ENCODE measurements around the gene BRWD1.
"Not testable (repeated sequence)": the region's sequence is repeated elsewhere in the genome, so short reads cannot be mapped to it uniquely, and the experiment has no call there.

The BRWD1 gene

GRCh38 chr21:39161064-39161463, 152.4 kb downstream of the BRWD1 start:
- Histone ChIP-seq H3K4me2 (ENCODE audit: insufficient read depth, low read length, poor library complexity, severe bottlenecking) (no peak overlapping the region), H4K8ac (ENCODE audit: low read depth, low read length) (no peak overlapping the region), H2BK12ac (ENCODE audit: low read length) (no peak overlapping the region), H3K79me1 (ENCODE audit: low read depth, low read length) (no peaks in the 10 kb centered on the region), H3K4me1 (ENCODE audit: control insufficient read depth in 2 of 2, insufficient read depth in 1 of 2, low read depth in 1 of 2, low read length in 2 of 2) (no peaks in the 10 kb centered on the region), H2AFZ (ENCODE audit: low read length) (no peak overlapping the region), H3K4me3 (ENCODE audit: low read length in 2 of 2) (no peak overlapping the region), H3K4ac (ENCODE audit: low read length) (no peak overlapping the region), H3K9me3 (replicated peaks in 1 of 2; ENCODE audit: control insufficient read depth in 2 of 2, insufficient read depth in 1 of 2, low read depth in 1 of 2, low read length in 2 of 2) (peaks cover 7 to 12% of the 10 kb centered on the region in 2 donors), H3K27me3 (ENCODE audit: control insufficient read depth in 3 of 3, insufficient read depth in 3 of 3, low read depth in 1 of 3, low read length in 3 of 3) (no peaks in the 10 kb centered on the region), H2BK120ac (ENCODE audit: low read depth, low read length) (no peak overlapping the region), H3K14ac (ENCODE audit: low read length) (no peak overlapping the region), H4K91ac (ENCODE audit: low read depth, low read length, poor library complexity) (no peak overlapping the region), H2BK15ac (ENCODE audit: low read length) (no peak overlapping the region), H2AK5ac (ENCODE audit: low read depth, low read length) (no peak overlapping the region), H3K36me3 (replicated peaks in 1 of 2; ENCODE audit: control insufficient read depth in 2 of 2, insufficient read depth in 2 of 2, low read length in 2 of 2) (no peaks in the 10 kb centered on the region), H3K23ac (ENCODE audit: low read depth, low read length, poor library complexity) (no peak overlapping the region), H3K27ac (replicated peaks; ENCODE audit: low read length) (no peak overlapping the region), H3K9ac (ENCODE audit: low read depth, low read length, poor library complexity) (no peak overlapping the region), H3K18ac (ENCODE audit: low read length) (no peak overlapping the region), H2BK5ac (ENCODE audit: low read length) (no peak overlapping the region)
- DNase-seq (ENCODE audit: low spot score): no peak
- WGBS, 2 donors (ENCODE audit: extremely low coverage in 2 of 2, insufficient read length in 2 of 2, insufficient replicate concordance in 1 of 2): 100% methylated on average over 1 of the region's 3 CpGs; no CpG with 5 or more reads in 1 of the 2 donors

DNA sequence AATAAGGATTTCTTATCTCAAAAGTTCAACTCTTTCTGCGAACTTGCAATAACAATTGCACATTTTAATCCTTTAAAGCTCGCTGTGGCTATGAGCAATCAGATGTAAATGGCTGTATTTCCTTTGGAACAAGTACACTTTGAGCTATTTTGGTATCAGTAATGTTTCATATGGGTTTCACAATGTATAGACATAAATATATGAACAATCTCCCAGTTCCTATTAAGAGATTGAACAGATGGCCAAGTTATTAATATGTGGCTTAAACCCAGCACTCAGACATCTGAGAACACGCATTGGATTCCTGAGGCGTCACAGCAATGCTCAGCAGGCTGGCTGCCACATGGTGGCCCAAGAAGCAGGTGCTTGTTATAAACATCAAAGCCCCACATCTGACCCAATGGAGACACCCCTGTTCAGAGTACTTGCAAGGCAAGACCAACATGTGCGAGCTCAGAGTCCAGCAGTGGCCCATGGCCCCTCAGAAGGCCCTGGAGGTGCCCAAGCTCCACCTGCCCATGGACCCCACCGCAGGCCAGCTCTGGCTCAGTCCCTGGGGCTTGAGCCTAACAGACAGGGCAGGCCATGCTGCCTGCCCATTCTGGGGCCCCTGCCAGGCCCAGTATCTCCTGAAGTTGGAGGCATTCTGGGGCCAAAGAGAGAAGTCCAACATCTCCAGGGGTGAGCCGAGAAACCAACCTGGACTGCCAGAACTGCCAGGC, 153.9 kb downstream of the BRWD1 start:
- H3K27me3 ChIP-seq (ENCODE audit: control insufficient read depth in 3 of 3, insufficient read depth in 3 of 3, low read depth in 1 of 3, low read length in 3 of 3): no peaks in the 10 kb centered on the region
- DNase-seq (ENCODE audit: low spot score): no peak

DNA sequence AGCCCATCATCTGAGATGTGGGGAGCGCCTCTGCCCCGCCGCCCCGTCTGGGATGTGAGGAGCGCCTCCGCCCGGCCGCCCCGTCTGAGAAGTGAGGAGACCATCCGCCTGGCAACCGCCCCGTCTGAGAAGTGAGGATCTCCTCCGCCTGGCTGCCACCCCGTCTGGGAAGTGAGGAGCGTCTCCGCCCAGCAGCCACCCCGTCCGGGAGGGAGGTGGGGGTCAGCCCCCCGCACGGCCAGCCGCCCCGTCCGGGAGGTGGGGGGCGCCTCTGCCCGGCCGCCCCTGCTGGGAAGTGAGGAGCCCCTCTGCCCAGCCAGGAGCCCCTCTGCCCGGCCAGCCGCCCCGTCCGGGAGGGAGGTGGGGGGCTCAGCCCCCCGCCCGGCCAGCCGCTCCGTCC, 156.2 kb downstream of the BRWD1 start:
- not testable (repeated sequence) for H2BK15ac ChIP-seq (ENCODE audit: low read length); H2BK120ac ChIP-seq (ENCODE audit: low read depth, low read length); H3K27ac ChIP-seq (replicated peaks; ENCODE audit: low read length); H4K8ac ChIP-seq (ENCODE audit: low read depth, low read length); H3K23ac ChIP-seq (ENCODE audit: low read depth, low read length, poor library complexity); H4K91ac ChIP-seq (ENCODE audit: low read depth, low read length, poor library complexity); H2AK5ac ChIP-seq (ENCODE audit: low read depth, low read length); H3K9me3 ChIP-seq (replicated peaks in 1 of 2; ENCODE audit: control insufficient read depth in 2 of 2, insufficient read depth in 1 of 2, low read depth in 1 of 2, low read length in 2 of 2); H2BK5ac ChIP-seq (ENCODE audit: low read length); H2AFZ ChIP-seq (ENCODE audit: low read length); H3K18ac ChIP-seq (ENCODE audit: low read length); H2BK12ac ChIP-seq (ENCODE audit: low read length); DNase-seq (ENCODE audit: low spot score); H3K14ac ChIP-seq (ENCODE audit: low read length); H3K4me3 ChIP-seq (ENCODE audit: low read length in 2 of 2); H3K79me1 ChIP-seq (ENCODE audit: low read depth, low read length); H3K27me3 ChIP-seq (ENCODE audit: control insufficient read depth in 3 of 3, insufficient read depth in 3 of 3, low read depth in 1 of 3, low read length in 3 of 3); H3K4ac ChIP-seq (ENCODE audit: low read length); H3K36me3 ChIP-seq (replicated peaks in 1 of 2; ENCODE audit: control insufficient read depth in 2 of 2, insufficient read depth in 2 of 2, low read length in 2 of 2); H3K4me1 ChIP-seq (ENCODE audit: control insufficient read depth in 2 of 2, insufficient read depth in 1 of 2, low read depth in 1 of 2, low read length in 2 of 2); H3K9ac ChIP-seq (ENCODE audit: low read depth, low read length, poor library complexity); H3K4me2 ChIP-seq (ENCODE audit: insufficient read depth, low read length, poor library complexity, severe bottlenecking)
- no CpG with 5 or more reads among the region's 34 CpGs for WGBS, 2 donors (ENCODE audit: extremely low coverage in 2 of 2, insufficient read length in 2 of 2, insufficient replicate concordance in 1 of 2)

More for the DNA sequence above, 153.9 kb downstream of the BRWD1 start:
- Histone ChIP-seq H3K14ac (ENCODE audit: low read length) (no peak overlapping the region), H2BK15ac (ENCODE audit: low read length) (no peak overlapping the region), H2BK120ac (ENCODE audit: low read depth, low read length) (no peak overlapping the region), H3K79me1 (ENCODE audit: low read depth, low read length) (no peaks in the 10 kb centered on the region), H3K23ac (ENCODE audit: low read depth, low read length, poor library complexity) (no peak overlapping the region), H3K4me1 (ENCODE audit: control insufficient read depth in 2 of 2, insufficient read depth in 1 of 2, low read depth in 1 of 2, low read length in 2 of 2) (no peaks in the 10 kb centered on the region), H4K8ac (ENCODE audit: low read depth, low read length) (no peak overlapping the region), H4K91ac (ENCODE audit: low read depth, low read length, poor library complexity) (no peak overlapping the region), H3K4me2 (ENCODE audit: insufficient read depth, low read length, poor library complexity, severe bottlenecking) (no peak overlapping the region), H3K9me3 (replicated peaks in 1 of 2; ENCODE audit: control insufficient read depth in 2 of 2, insufficient read depth in 1 of 2, low read depth in 1 of 2, low read length in 2 of 2) (peaks cover 6 to 8% of the 10 kb centered on the region in 2 donors), H3K36me3 (replicated peaks in 1 of 2; ENCODE audit: control insufficient read depth in 2 of 2, insufficient read depth in 2 of 2, low read length in 2 of 2) (no peaks in the 10 kb centered on the region), H3K4me3 (ENCODE audit: low read length in 2 of 2) (no peak overlapping the region), H3K27ac (replicated peaks; ENCODE audit: low read length) (no peak overlapping the region), H3K18ac (ENCODE audit: low read length) (peak overlapping the region; percentile 24), H3K4ac (ENCODE audit: low read length) (no peak overlapping the region), H2AK5ac (ENCODE audit: low read depth, low read length) (no peak overlapping the region), H2AFZ (ENCODE audit: low read length) (no peak overlapping the region), H2BK12ac (ENCODE audit: low read length) (no peak overlapping the region), H2BK5ac (ENCODE audit: low read length) (no peak overlapping the region), H3K9ac (ENCODE audit: low read depth, low read length, poor library complexity) (no peak overlapping the region)
- WGBS, 2 donors (ENCODE audit: extremely low coverage in 2 of 2, insufficient read length in 2 of 2, insufficient replicate concordance in 1 of 2): no CpG with 5 or more reads among the region's 7 CpGs

DNA sequence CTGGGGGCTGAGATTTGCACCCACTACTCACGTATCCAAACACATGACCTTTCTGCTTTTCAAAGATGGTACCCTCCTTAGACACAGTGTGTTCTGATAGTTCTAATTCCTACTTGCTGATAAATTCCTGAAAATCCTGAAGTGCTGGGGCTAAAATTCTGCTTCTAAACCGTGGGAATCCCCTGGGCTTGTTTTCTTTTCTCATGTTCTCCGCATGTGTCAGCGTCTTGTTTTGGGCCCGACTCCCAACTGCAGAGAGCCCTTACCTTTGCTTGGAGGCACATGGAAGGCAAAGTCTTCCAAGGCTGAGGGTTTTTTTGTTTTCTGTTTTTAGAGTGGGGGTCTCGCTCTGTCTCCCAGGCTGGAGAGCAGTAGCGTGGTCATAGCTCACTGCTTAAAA, 157.4 kb downstream of the BRWD1 start:
- H2AK5ac ChIP-seq (ENCODE audit: low read depth, low read length): no peak overlapping the region
- no peak overlapping the region for H2BK12ac ChIP-seq (ENCODE audit: low read length)
- no peaks in the 10 kb centered on the region for H3K79me1 ChIP-seq (ENCODE audit: low read depth, low read length)
- no peak overlapping the region for H2BK5ac ChIP-seq (ENCODE audit: low read length)
- no peak overlapping the region for H3K4me2 ChIP-seq (ENCODE audit: insufficient read depth, low read length, poor library complexity, severe bottlenecking)
- H2BK120ac ChIP-seq (ENCODE audit: low read depth, low read length): no peak overlapping the region
- no peak overlapping the region for H2BK15ac ChIP-seq (ENCODE audit: low read length)
- H4K91ac ChIP-seq (ENCODE audit: low read depth, low read length, poor library complexity): no peak overlapping the region
- no peak overlapping the region for H3K14ac ChIP-seq (ENCODE audit: low read length)
- no peak overlapping the region for H3K9ac ChIP-seq (ENCODE audit: low read depth, low read length, poor library complexity)
- no peak overlapping the region for H3K23ac ChIP-seq (ENCODE audit: low read depth, low read length, poor library complexity)
- no peak overlapping the region for H3K27ac ChIP-seq (replicated peaks; ENCODE audit: low read length)
- no peak overlapping the region for H3K4ac ChIP-seq (ENCODE audit: low read length)
- peaks cover 0 to 4% (median 0%) of the 10 kb centered on the region in 3 experiments for H3K27me3 ChIP-seq (ENCODE audit: control insufficient read depth in 3 of 3, insufficient read depth in 3 of 3, low read depth in 1 of 3, low read length in 3 of 3)
- H3K18ac ChIP-seq (ENCODE audit: low read length): no peak overlapping the region
- peaks cover 0 to 1% of the 10 kb centered on the region in 2 donors for H3K4me1 ChIP-seq (ENCODE audit: control insufficient read depth in 2 of 2, insufficient read depth in 1 of 2, low read depth in 1 of 2, low read length in 2 of 2)
- no CpG with 5 or more reads among the region's 7 CpGs for WGBS, 2 donors (ENCODE audit: extremely low coverage in 2 of 2, insufficient read length in 2 of 2, insufficient replicate concordance in 1 of 2)
- H2AFZ ChIP-seq (ENCODE audit: low read length): no peak overlapping the region
- H3K4me3 ChIP-seq (ENCODE audit: low read length in 2 of 2): no peak overlapping the region
- no peaks in the 10 kb centered on the region for H3K36me3 ChIP-seq (replicated peaks in 1 of 2; ENCODE audit: control insufficient read depth in 2 of 2, insufficient read depth in 2 of 2, low read length in 2 of 2)
- peaks cover 0 to 3% of the 10 kb centered on the region in 2 donors for H3K9me3 ChIP-seq (replicated peaks in 1 of 2; ENCODE audit: control insufficient read depth in 2 of 2, insufficient read depth in 1 of 2, low read depth in 1 of 2, low read length in 2 of 2)
- DNase-seq (ENCODE audit: low spot score): no peak
- no peak overlapping the region for H4K8ac ChIP-seq (ENCODE audit: low read depth, low read length)
